ENCODE data around the gene EIF4G2. TPM values are rescaled to one million over a fixed set of nuclear protein-coding genes. Genes with fewer than 3 reads are reported as not detected.

Gene EIF4G2
- total RNA-seq, 6 experiments from 2014 or later = 229 to 373 (median 302) TPM

GRCh38 chr11:10796191-10796590, 12.5 kb downstream of the EIF4G2 start:
- intact Hi-C loops (cut with DNase I) = loop anchor here in 1 of 2 donors (10.0 kb wide), 1 partner anchor 229 kb away; no protein-coding TSS in a partner anchor
- Histone ChIP-seq H3K36me3 (peaks cover 21 to 54% (median 40%) of the 10 kb centered on the region in 4 donors), H3K9me3 (no peaks in the 10 kb centered on the region), H3K27me3 (no peaks in the 10 kb centered on the region), H3K4me3 (no peak overlapping the region), H3K4me1 (peaks cover 0 to 6% (median 0%) of the 10 kb centered on the region in 4 donors), H3K27ac (no peak overlapping the region)
- DNase-seq (no peak), ATAC-seq (no peak)
- 71% methylated on average over 1 of the region's 2 CpGs for WGBS (ENCODE audit: insufficient coverage, low coverage, low lambda C conversion rate, missing lambda C conversion rate)
- no peak for TF ChIP-seq POLR2A (IDR thresholded peaks at IDR 0.05)

GRCh38 chr11:10793470-10794255, 15.1 kb downstream of the EIF4G2 start:
- no peak overlapping the region for H3K4me3 ChIP-seq
- ATAC-seq = peak in 1 of 4 donors; percentile 34
- no peak for TF ChIP-seq POLR2A (IDR thresholded peaks at IDR 0.05)
- TF ChIP-seq CTCF (IDR thresholded peaks at IDR 0.05) = no peak
- WGBS (ENCODE audit: insufficient coverage, low coverage, low lambda C conversion rate, missing lambda C conversion rate) = 49% methylated on average over 11 of the region's 11 CpGs
- peaks cover 5 to 29% (median 20%) of the 10 kb centered on the region in 4 donors for H3K36me3 ChIP-seq
- no peaks in the 10 kb centered on the region for H3K9me3 ChIP-seq
- intact Hi-C loops (cut with DNase I) = loop anchor here (5.0 to 10.0 kb wide), 2 partner anchors 229 to 231 kb away; no protein-coding TSS in a partner anchor
- H3K27me3 ChIP-seq = no peaks in the 10 kb centered on the region
- peaks cover 0 to 6% (median 0%) of the 10 kb centered on the region in 4 donors for H3K4me1 ChIP-seq
- no peak overlapping the region for H3K27ac ChIP-seq
- no peak for DNase-seq

- DNase-seq = peak; percentile 90 to 94 (median 91)
- Histone ChIP-seq H3K9me3 (no peaks in the 10 kb centered on the region), H3K4me1 (peaks cover 0 to 6% (median 0%) of the 10 kb centered on the region in 4 donors), H3K36me3 (peaks cover 0 to 17% (median 8%) of the 10 kb centered on the region in 4 donors), H3K4me3 (no peak overlapping the region), H3K27ac (no peak overlapping the region), H3K27me3 (no peaks in the 10 kb centered on the region)
- no peak for TF ChIP-seq POLR2A (IDR thresholded peaks at IDR 0.05)
- peak; percentile 90 to 93 (median 90) for TF ChIP-seq CTCF (IDR thresholded peaks at IDR 0.05)
- peak; percentile 97 to 99 (median 98) for ATAC-seq
- 13% methylated on average over 5 of the region's 24 CpGs for WGBS (ENCODE audit: insufficient coverage, low coverage, low lambda C conversion rate, missing lambda C conversion rate)
- intact Hi-C loops (cut with DNase I) = loop anchor here (5.0 to 10.0 kb wide), 2 partner anchors 230 to 232 kb away; no protein-coding TSS in a partner anchor
Observed at GRCh38 chr11:10792385-10793068, 16.2 kb downstream of the EIF4G2 start.

- intact Hi-C loops (cut with DNase I) = no loop called here
- Histone ChIP-seq H3K9me3 (no peaks in the 10 kb centered on the region), H3K36me3 (no peaks in the 10 kb centered on the region), H3K4me3 (no peak overlapping the region), H3K27me3 (no peaks in the 10 kb centered on the region), H3K4me1 (no peaks in the 10 kb centered on the region), H3K27ac (no peak overlapping the region)
- DNase-seq (no peak), ATAC-seq (no peak)
- TF ChIP-seq POLR2A (IDR thresholded peaks at IDR 0.05) (no peak), CTCF (IDR thresholded peaks at IDR 0.05) (no peak)
- WGBS (ENCODE audit: insufficient coverage, low coverage, low lambda C conversion rate, missing lambda C conversion rate) = 83% methylated on average over 1 of the region's 5 CpGs
Observed at GRCh38 chr11:10786451-10786850, 22.3 kb downstream of the EIF4G2 start.

GRCh38 chr11:10785146-10785474, 23.6 kb downstream of the EIF4G2 start:
- TF ChIP-seq POLR2A (IDR thresholded peaks at IDR 0.05) (no peak), CTCF (IDR thresholded peaks at IDR 0.05) (no peak)
- no peak for DNase-seq
- intact Hi-C loops (cut with DNase I) = no loop called here
- Histone ChIP-seq H3K36me3 (no peaks in the 10 kb centered on the region), H3K4me1 (no peaks in the 10 kb centered on the region), H3K9me3 (no peaks in the 10 kb centered on the region), H3K4me3 (no peak overlapping the region), H3K27ac (no peak overlapping the region), H3K27me3 (no peaks in the 10 kb centered on the region)
- ATAC-seq = no peak
- 72% methylated on average over 3 of the region's 4 CpGs for WGBS (ENCODE audit: insufficient coverage, low coverage, low lambda C conversion rate, missing lambda C conversion rate)

All from right lobe of liver (tissue), 6 donors.